Neural cell (in vitro differentiated cells): ENCODE data around the gene SBK3.

ENCODE experiments used
- CTCF ChIP-seq: fragments of 450-650 bp; IDR thresholded peaks from 2 replicates; pipeline ENCODE4 v1.5.1; 2014; ENCODE audit warnings: antibody characterized with exemption, mild to moderate bottlenecking, moderate library complexity; ENCODE audit not compliant: poor library complexity, severe bottlenecking
- EP300 ChIP-seq: fragments of 450-650 bp; conservative IDR thresholded peaks from 2 replicates; pipeline ENCODE4 v1.6.1; 2014; ENCODE audit warnings: antibody characterized with exemption, mild to moderate bottlenecking, moderate library complexity; ENCODE audit not compliant: poor library complexity, severe bottlenecking
- EZH2 ChIP-seq: fragments of 200-600, 300-800 bp; shearing (Covaris generic), sonication (generic); IDR thresholded peaks from 2 replicates; pipeline ENCODE4 v1.6.1; 2014; ENCODE audit warnings: antibody characterized with exemption, low read length, borderline replicate concordance, mild to moderate bottlenecking; ENCODE audit not compliant: insufficient read depth, poor library complexity, severe bottlenecking
- MXI1 ChIP-seq: fragments of 450-650 bp; conservative IDR thresholded peaks from 2 replicates; pipeline ENCODE4 v1.6.1; 2014; ENCODE audit warnings: antibody characterized with exemption, mild to moderate bottlenecking; ENCODE audit not compliant: poor library complexity, severe bottlenecking
- POLR2AphosphoS5 ChIP-seq: IDR thresholded peaks from 2 replicates; pipeline ENCODE4 v1.6.1; 2012
- RAD21 ChIP-seq: fragments of 450-650 bp; conservative IDR thresholded peaks from 2 replicates; pipeline ENCODE4 v1.6.1; 2014; ENCODE audit warnings: antibody characterized with exemption, mild to moderate bottlenecking, moderate library complexity
- REST ChIP-seq: IDR thresholded peaks from 2 replicates; pipeline ENCODE4 v1.6.1; 2012; ENCODE audit warnings: borderline replicate concordance
- TAF1 ChIP-seq: IDR thresholded peaks from 2 replicates; pipeline ENCODE4 v1.6.1; 2012; ENCODE audit warnings: low read depth

- TF ChIP-seq CTCF, result no peak
- no peak for TF ChIP-seq EP300
- TF ChIP-seq RAD21, result no peak
- no peak for TF ChIP-seq REST
- TF ChIP-seq POLR2AphosphoS5, result no peak
- no peak for TF ChIP-seq EZH2
- no peak for TF ChIP-seq MXI1
- no peak for TF ChIP-seq TAF1
Observed at GRCh38 chr19:55566823-55567222, 21.5 kb upstream of the SBK3 start.
